CD4-positive, alpha-beta T cell treated with Interleukin-4 for 4 hours (primary cell): Measurements from ENCODE around the gene PPIF.

Experiments used
- DNase-seq: peaks from one replicate; pipeline ENCODE4 v3.0.0-alpha.2; 2020

Gene PPIF

GRCh38 chr10:79349766-79350406 is 2.6 kb downstream of the PPIF start:
- no peak for DNase-seq

- no peak for DNase-seq
Observed at GRCh38 chr10:79350407-79351154, 3.3 kb downstream of the PPIF start.

GRCh38 chr10:79351332-79351731 is 4.1 kb downstream of the PPIF start:
- no peak for DNase-seq

- DNase-seq, result no peak
Observed at GRCh38 chr10:79352035-79352877, 5.0 kb downstream of the PPIF start.

GRCh38 chr10:79353000-79353406 is 5.7 kb downstream of the PPIF start:
- DNase-seq, result no peak

- DNase-seq, result no peak
Observed at GRCh38 chr10:79353726-79354125, 6.5 kb downstream of the PPIF start.

- DNase-seq, result no peak
Observed at GRCh38 chr10:79354141-79354540, 6.9 kb downstream of the PPIF start.

GRCh38 chr10:79354615-79355014 is 7.3 kb downstream of the PPIF start:
- no peak for DNase-seq

GRCh38 chr10:79355420-79356017 is 8.2 kb downstream of the PPIF start:
- no peak for DNase-seq

GRCh38 chr10:79356104-79356503 is 8.8 kb downstream of the PPIF start:
- DNase-seq, result peak; percentile 4

- DNase-seq, result no peak
Observed at GRCh38 chr10:79357180-79357579, 9.9 kb downstream of the PPIF start.

- no peak for DNase-seq
Observed at GRCh38 chr10:79358811-79359210, 11.5 kb downstream of the PPIF start.

- DNase-seq, result no peak
Observed at GRCh38 chr10:79359816-79360498, 12.7 kb downstream of the PPIF start.

- no peak for DNase-seq
Observed at GRCh38 chr10:79360499-79361342, 13.5 kb downstream of the PPIF start.

- DNase-seq, result peak; percentile 25
Observed at GRCh38 chr10:79361726-79362397, 14.6 kb downstream of the PPIF start.

- no peak for DNase-seq
Observed at GRCh38 chr10:79367426-79368189, 20.3 kb downstream of the PPIF start.

GRCh38 chr10:79372871-79373270 is 25.6 kb downstream of the PPIF start:
- no peak for DNase-seq

- peak; percentile 67 for DNase-seq
Observed at GRCh38 chr10:79374312-79375191, 27.3 kb downstream of the PPIF start.
